GM21786 (cell line): ENCODE measurements around the gene TENT5C.

Experiments used
- ATAC-seq: cut with Tn5 transposase; IDR thresholded peaks from one replicate; pipeline ENCODE4 v1.9.1; 2021; ENCODE audit not compliant: unreplicated experiment

The TENT5C gene

DNA sequence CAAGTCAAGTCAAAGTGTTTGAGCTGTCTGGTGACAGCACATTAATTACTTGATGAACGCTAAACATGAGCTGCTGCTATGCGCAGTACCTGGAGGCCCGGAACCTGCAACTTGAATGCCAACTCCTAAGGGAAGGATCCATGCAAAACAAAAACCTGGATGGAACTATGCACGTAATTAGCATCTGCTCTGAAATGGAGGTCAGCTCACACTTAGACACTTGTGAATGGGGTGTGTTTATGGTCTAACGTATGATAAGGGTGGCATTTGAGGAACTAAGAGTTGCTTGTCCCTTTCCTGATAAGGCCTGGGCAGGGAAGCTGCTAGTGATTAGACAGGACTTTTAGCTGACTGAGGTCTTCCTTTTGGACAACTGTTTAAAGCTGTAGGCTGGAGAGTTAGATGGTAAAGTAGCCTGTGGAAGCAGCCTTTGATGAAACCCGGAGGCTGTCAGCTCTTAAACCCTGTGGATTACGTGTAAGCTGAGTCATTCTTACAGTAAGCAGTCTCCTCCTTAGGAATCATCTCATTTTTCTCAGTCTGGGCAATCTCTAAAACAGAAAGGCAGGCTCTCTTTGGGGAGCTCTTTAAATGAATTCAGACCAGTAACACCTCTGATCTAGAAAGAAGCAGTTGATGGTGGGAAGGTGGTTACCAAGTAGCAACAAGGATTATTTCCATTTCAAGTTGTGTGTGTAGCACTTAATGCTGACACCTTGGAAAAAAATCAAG, 6.8 kb downstream of the TENT5C start:
- ATAC-seq = no peak

GRCh38 chr1:117613249-117613968, 7.6 kb downstream of the TENT5C start:
- ATAC-seq = no peak

DNA sequence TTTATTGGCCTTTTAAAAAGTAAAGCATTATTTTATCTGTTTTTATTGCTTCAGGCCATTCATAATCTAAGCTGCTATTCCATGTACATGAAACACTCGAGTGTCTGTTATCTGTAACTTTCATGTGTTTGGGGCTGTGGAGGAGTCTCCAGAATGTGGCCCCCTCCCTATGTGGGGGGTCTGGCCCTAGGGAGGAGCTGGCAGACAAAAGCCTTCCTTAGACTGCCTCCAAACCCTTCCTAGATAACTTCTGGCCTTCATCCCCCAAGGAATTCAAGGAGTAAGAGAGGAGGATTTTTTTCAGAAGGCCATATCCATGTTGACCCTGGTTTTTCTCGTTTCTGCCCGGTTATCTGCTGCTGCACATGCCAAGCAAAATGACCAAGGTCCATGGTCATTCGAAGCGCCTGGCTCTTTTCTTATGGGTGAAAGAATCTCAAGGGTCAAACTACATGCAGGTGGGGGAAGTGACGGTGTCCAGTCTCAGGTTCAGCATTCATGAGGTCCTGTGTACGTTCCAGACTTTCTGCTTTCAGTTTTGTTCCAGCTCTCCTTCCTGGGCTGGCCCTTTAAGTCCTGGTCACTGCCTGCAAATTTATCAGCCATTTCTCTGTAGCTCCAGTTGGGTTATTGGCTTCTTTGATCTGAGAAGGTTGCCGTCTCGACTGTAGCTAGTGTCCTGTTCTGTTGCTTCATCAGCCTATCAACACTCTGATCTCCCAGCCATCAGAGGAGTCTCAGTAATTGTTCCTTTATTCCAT, 8.3 kb downstream of the TENT5C start:
- ATAC-seq = no peak

DNA sequence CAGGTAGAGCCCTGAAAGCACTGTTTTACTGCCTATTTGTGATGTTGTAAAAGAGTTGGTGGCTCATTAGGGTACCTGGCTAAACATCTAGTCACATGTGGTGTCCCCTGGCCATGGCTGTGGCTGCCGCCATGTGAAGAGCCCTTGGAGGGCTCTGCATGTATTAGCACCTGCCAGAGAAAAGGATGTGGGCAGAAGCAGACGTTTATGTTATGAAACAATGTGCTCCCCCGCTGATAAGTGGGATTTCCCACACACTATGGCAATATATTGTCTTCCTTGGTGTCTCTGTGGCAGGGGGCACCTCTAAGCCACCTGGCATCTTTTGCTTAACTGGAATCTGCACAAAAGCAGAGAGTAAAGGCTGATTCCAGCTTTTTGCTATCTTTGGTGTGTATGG, 9.6 kb downstream of the TENT5C start:
- no peak for ATAC-seq

DNA sequence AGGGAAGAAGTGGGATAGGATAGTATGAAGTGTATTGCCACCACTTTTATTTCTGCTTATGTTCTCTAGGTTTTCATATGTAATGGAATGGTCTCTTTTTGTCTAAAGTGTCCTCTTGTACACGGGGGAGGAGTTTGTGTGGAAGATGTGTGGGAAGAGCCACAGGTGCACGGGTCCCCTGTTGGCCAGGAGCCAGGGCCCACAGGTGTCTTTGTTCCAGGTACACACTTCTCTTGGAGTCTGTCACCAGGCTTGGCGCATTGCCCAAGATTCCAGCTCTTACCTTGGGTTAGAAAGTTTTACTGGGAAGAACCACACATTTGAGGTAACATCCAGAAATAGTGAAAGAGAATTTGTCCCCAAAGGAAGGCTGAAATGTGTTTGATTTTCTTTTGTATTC, 10.5 kb downstream of the TENT5C start:
- no peak for ATAC-seq

- no peak for ATAC-seq
These were observed 11.1 kb downstream of the TENT5C start for GRCh38 chr1:117616967-117617366.

GRCh38 chr1:117618450-117619122, 12.7 kb downstream of the TENT5C start:
- ATAC-seq = no peak

GRCh38 chr1:117620440-117620839, 14.6 kb downstream of the TENT5C start:
- ATAC-seq = no peak

DNA sequence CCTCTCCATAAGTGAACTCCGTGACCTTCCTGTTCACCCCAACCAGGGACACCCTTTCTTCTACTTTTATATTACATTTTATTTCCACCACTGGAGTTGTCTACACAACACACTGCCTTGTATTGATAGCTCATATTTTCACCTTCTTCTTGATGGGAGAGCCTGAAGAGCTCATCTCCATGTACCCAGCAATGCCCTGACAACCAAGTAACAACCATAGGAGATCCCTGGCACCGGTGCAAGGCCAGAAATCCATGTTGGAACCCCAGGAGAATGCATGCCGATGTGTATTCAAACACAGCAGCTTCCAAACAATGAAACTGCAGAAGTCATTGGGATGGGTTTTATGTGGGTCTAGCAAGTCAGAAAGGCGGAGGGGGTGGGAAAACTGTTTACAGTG, 15.5 kb downstream of the TENT5C start:
- ATAC-seq = no peak

GRCh38 chr1:117622726-117623125, 16.9 kb downstream of the TENT5C start:
- no peak for ATAC-seq

- no peak for ATAC-seq
These were observed 17.3 kb downstream of the TENT5C start for GRCh38 chr1:117623141-117623540.

DNA sequence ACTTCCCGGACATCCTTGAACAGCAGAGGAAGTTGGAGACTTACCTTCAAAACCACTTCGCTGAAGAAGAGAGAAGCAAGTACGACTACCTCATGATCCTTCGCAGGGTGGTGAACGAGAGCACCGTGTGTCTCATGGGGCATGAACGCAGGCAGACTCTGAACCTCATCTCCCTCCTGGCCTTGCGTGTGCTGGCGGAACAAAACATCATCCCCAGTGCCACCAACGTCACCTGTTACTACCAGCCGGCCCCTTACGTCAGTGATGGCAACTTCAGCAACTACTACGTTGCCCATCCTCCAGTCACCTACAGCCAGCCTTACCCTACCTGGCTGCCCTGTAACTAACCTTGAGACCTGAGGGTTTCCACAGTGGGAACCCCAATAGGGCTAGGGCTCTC, 17.9 kb downstream of the TENT5C start:
- ATAC-seq = no peak

- ATAC-seq = no peak
These were observed 21.8 kb downstream of the TENT5C start for GRCh38 chr1:117627546-117628130.

GRCh38 chr1:117628343-117628742, 22.5 kb downstream of the TENT5C start:
- ATAC-seq = no peak

DNA sequence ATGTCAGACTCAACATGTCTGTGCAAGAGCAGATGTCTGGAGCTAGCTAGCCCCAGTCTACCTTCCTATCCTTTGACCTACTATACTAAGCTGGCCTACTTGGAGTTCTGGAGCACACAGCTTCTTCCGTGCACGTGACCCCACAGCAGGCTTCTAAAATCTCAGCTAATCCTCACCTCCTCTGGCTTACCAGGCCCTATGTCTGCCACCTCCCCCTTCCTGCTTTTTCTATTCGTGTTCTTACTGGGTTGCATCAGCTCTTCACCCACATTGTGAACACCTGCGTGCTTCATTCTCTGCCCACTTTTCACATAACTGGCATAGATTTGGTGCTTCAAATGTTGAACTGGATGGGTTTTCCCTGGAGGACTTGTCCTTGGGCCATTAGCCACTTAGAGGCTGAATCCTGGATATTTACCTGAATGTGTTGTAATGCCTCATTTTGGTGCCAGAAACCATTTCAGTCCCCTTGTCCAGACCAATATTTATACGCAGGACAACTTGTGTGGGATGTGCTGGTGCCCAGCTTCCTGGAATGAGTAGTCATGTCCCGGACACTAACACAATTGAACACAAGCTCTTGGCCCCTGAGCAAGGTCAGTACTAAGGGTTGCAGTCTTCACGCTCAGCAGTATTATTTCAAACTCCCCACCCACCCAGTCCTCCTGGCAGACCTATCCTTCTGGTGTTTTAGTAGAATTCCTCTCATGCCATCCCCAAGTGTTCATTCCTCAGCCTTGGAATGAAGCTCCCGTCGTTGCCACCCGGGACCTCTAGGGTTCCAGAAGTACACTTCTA, 24.0 kb downstream of the TENT5C start:
- no peak for ATAC-seq

DNA sequence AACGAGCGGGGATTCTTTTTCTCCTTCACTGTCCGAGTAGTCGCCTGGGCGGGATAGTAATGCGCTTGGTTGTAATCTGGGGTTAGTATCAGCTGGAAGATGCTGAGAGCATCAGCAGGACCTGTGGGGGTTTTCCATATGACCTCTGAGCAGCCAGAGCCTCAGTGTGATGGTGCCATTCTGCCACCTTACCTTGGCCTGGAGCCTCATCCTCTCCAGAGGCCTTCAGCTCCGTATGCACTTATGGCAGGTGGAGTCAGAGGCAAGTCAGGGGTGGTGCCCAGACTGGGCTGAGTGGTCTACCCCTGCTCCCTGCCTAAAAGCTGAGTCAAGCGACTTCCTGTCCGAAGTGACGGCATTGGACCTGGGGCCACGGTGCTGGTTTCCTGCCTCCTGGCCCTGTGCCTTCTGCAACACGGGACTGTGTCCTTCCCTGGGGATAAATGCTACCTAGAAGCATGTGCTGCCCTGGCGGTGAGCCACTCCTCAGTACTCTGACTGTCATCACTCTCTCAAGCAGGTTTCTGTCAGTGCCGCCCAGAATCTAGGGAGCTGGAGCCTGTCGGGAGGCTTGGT, 24.7 kb downstream of the TENT5C start:
- no peak for ATAC-seq

GRCh38 chr1:117631359-117632160, 25.7 kb downstream of the TENT5C start:
- ATAC-seq = no peak

DNA sequence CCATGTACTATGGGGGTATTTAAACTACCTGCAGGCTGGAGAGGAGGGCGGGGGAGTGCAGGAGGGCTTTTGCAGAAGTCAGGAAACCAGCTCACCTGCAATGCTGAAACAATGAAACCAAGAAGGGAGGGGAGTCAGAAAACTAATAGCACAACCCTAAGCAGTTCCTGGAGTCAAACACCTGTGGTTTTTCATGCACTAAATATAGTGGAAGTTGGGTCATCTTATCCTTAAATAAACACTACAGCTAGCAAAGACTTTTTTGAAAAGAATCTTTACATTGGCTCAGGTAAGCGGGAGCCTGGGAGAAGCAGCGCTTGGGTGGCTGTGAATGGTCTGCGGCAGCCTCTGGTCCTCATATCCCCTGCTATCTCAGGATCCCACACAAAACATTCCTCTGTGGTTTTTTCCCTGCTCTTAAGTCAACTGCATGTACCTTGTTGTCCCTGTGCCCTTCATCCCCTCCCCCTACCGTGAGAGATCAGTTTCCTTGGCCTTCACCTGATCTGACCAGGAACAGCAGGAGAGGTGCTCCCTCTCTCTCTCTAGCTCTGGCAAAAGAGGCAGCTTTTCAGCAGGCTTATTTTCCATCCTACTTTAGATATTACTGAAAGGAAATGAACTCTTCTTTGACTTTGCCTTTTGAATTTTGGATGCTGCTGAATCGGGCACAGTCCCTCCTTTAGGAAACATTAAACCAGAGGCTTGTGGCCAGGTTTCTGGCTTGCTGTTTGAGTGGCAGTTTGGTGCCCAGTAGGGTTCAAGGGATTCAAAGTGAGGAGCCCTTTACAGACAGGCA, 26.6 kb downstream of the TENT5C start:
- ATAC-seq = no peak
